HepG2 (cell line): ENCODE data around the gene RPA1. TPM values are rescaled to one million over a fixed set of nuclear protein-coding genes. Genes with fewer than 3 reads are reported as not detected.
A peak's percentile ranks its signal among the peaks of the same experiment; 100 is the strongest.

Experiments used
- ATAC-seq: fragments of 200-7000 bp; cut with Tn5 transposase; 3 replicates; pipeline ENCODE4 v1.9.1; 2020; ENCODE audit warnings: mild to moderate bottlenecking, moderate library complexity
- BruUV-seq: library from RNA; stranded (reverse); fragments of 400-500 nt; replicated peaks from 2 replicates; lab custom pipeline; 2021; lab: Mats Ljungman, UMichigan
- CTCF ChIA-PET: fragments of 300-600 bp; formaldehyde crosslinking; extraction: SDS; loops from one replicate; lab custom pipeline; 2021; ENCODE audit warnings: low total read pairs, inconsistent platforms, low intra/inter-chr PET ratio; lab: Yijun Ruan, JAX
- POLR2A ChIA-PET: fragments of 350-600 bp; sonication (Branson Sonifier 250); formaldehyde crosslinking; loops from one replicate; lab custom pipeline; 2020; ENCODE audit warnings: antibody characterized with exemption, inconsistent platforms; lab: Yijun Ruan, JAX
- DNase-seq: peaks from one replicate; pipeline ENCODE4 v3.0.0-alpha.2; 2015; ENCODE audit warnings: low spot score
- FAIRE-seq: peaks from 3 replicates; lab custom pipeline; 2011; peaks lifted over from hg19 to GRCh38; lab: Jason Lieb, UNC
- H2AFZ ChIP-seq: one replicate; pipeline ENCODE4 v1.6.1; 2011; ENCODE audit warnings: low read length, inconsistent platforms
- H3K27ac ChIP-seq: fragments of 300-600 bp; 3 replicates; pipeline ENCODE4 v1.8.0; 2011; ENCODE audit warnings: mixed run types, mild to moderate bottlenecking, mixed read lengths, low read length, inconsistent platforms; ENCODE audit not compliant: insufficient read depth; ENCODE audit errors: extremely low read length
- H3K27me3 ChIP-seq, 2 experiments: fragments of 200-600 bp in 1 of 2; 2 replicates in 1 of 2; 3 replicates in 1 of 2; pipeline versions ENCODE4 v1.6.0 to v1.8.0; 2011; ENCODE audit warnings: low read length in 2 of 2, mild to moderate bottlenecking in 2 of 2, moderate library complexity in 2 of 2, inconsistent platforms in 1 of 2; ENCODE audit not compliant: insufficient read depth in 2 of 2, control insufficient read depth in 1 of 2
- H3K36me3 ChIP-seq, 2 experiments: fragments of 200-600 bp in 1 of 2; replicated peaks in 1 of 2; 2 replicates in 1 of 2; 3 replicates in 1 of 2; pipeline versions ENCODE4 v1.5.1 to v1.8.0; 2011; ENCODE audit warnings: low read length in 2 of 2, inconsistent platforms in 1 of 2; ENCODE audit not compliant: insufficient read depth in 2 of 2, control insufficient read depth in 1 of 2
- H3K4me1 ChIP-seq: 2 replicates; pipeline ENCODE4 v1.5.1; 2012; ENCODE audit warnings: low read length, inconsistent platforms; ENCODE audit not compliant: insufficient read depth
- H3K4me2 ChIP-seq: 2 replicates; pipeline ENCODE4 v1.6.0; 2011; ENCODE audit warnings: low read depth, low read length, inconsistent platforms
- H3K4me3 ChIP-seq, 3 experiments: fragments of 200-600 bp in 1 of 3; sonication (generic), shearing (Covaris generic) in 1 of 3; replicated peaks in 1 of 3; 2 replicates each; pipeline ENCODE4 v1.5.1; 2011 to 2016; ENCODE audit warnings: low read length in 3 of 3, inconsistent platforms in 2 of 3, low read depth in 2 of 3, mild to moderate bottlenecking in 2 of 3, control low read depth in 1 of 3, mixed read lengths in 1 of 3; ENCODE audit not compliant: insufficient read depth in 1 of 3
- H3K79me2 ChIP-seq: one replicate; pipeline ENCODE4 v1.6.1; 2011; ENCODE audit warnings: low read length, inconsistent platforms; ENCODE audit not compliant: insufficient read depth
- H3K9ac ChIP-seq: 2 replicates; pipeline ENCODE4 v1.6.0; 2011; ENCODE audit warnings: mild to moderate bottlenecking, low read depth, low read length, inconsistent platforms; ENCODE audit not compliant: insufficient read depth
- H3K9me3 ChIP-seq: 2 replicates; pipeline ENCODE4 v1.5.1; 2012; ENCODE audit warnings: mild to moderate bottlenecking, low read length
- H4K20me1 ChIP-seq: 2 replicates; pipeline ENCODE4 v1.6.0; 2011; ENCODE audit warnings: inconsistent platforms, mild to moderate bottlenecking, low read length, moderate library complexity; ENCODE audit not compliant: insufficient read depth
- HMG20A ChIP-seq: IDR thresholded peaks from 2 replicates; pipeline ENCODE4 v1.6.1; 2016; ENCODE audit warnings: borderline replicate concordance
- HNF4A ChIP-seq: sonication (generic); formaldehyde crosslinking; IDR thresholded peaks from 2 replicates; pipeline ENCODE4 v1.4.0; 2020; ENCODE audit warnings: missing genetic modification reagents
- NR2C2 ChIP-seq: sonication (generic); formaldehyde crosslinking; IDR thresholded peaks from 2 replicates; pipeline ENCODE4 v1.4.0; 2020; ENCODE audit warnings: missing genetic modification reagents, mild to moderate bottlenecking, moderate library complexity, borderline replicate concordance
- RXRA ChIP-seq: sonication (generic); formaldehyde crosslinking; IDR thresholded peaks from 2 replicates; pipeline ENCODE4 v1.5.1; 2020; ENCODE audit warnings: missing genetic modification reagents
- SALL1 ChIP-seq: sonication (generic); formaldehyde crosslinking; IDR thresholded peaks from 2 replicates; pipeline ENCODE4 v1.8.0; 2022; ENCODE audit warnings: mild to moderate bottlenecking, missing genetic modification reagents
- ZBTB38 ChIP-seq: sonication (generic); formaldehyde crosslinking; IDR thresholded peaks from 2 replicates; pipeline ENCODE4 v1.5.1; 2020; ENCODE audit warnings: mild to moderate bottlenecking, missing genetic modification reagents
- ZSCAN25 ChIP-seq: sonication (generic); formaldehyde crosslinking; IDR thresholded peaks from 2 replicates; pipeline ENCODE4 v1.8.0; 2022; ENCODE audit warnings: mild to moderate bottlenecking, missing genetic modification reagents
- WGBS: methylation state at CpG from one replicate; pipeline ENCODE4 v1.1.6; 2017; ENCODE audit warnings: low lambda C conversion rate; 5-methylcytosine and 5-hydroxymethylcytosine counted together
- in situ Hi-C: cut with HindIII; loops from 2 replicates; pipeline ENCODE4 v1.10.0; 2017; ENCODE audit warnings: low pct_unique_long_range_greater_than_20kb; ENCODE audit not compliant: extremely low pct_ligation_motif_present
- intact Hi-C: fragments of 100-400 bp; cut with micrococcal nuclease; formaldehyde crosslinking; loops from one replicate; pipeline ENCODE4 v1.10.0; 2022; ENCODE audit not compliant: unreplicated experiment
- polyA plus RNA-seq, 8 experiments: library from polyadenylated mRNA; depleted of rRNA in 3 of 8; stranded (reverse) in 7 of 8; unstranded in 1 of 8; fragments of >200 nt; fragmentation: Illumina TruSeq in 4 of 8; extraction: Trizol in 4 of 8; gene quantifications; 2 replicates each; pipeline versions ENCODE4 v1.2.1 to v1.2.3, GENCODE V29; 2011 to 2016; ENCODE audit warnings: low read depth in 4 of 8, missing spikeins in 1 of 8, mixed read lengths in 1 of 8; ENCODE audit not compliant: insufficient read depth in 1 of 8
- total RNA-seq, 5 experiments: library from RNA; depleted of rRNA; stranded (reverse); fragments of >200 nt; fragmentation: Illumina TruSeq; extraction: Trizol; gene quantifications; 2 replicates each; pipeline ENCODE4 v1.2.3, GENCODE V29; 2016; ENCODE audit warnings: low read depth in 1 of 5
- TF ChIP-seq, protein P1 (sequence below): IDR thresholded peaks from 2 replicates; pipeline ENCODE4 v1.6.1; 2016; ENCODE audit warnings: control low read depth

The RPA1 gene
- total and polyA plus RNA-seq, 2 of the 13 experiments (the other 11 are each of a cell fraction or from before 2014, with no cell fraction given) = 13.9 to 37.6 TPM

DNA sequence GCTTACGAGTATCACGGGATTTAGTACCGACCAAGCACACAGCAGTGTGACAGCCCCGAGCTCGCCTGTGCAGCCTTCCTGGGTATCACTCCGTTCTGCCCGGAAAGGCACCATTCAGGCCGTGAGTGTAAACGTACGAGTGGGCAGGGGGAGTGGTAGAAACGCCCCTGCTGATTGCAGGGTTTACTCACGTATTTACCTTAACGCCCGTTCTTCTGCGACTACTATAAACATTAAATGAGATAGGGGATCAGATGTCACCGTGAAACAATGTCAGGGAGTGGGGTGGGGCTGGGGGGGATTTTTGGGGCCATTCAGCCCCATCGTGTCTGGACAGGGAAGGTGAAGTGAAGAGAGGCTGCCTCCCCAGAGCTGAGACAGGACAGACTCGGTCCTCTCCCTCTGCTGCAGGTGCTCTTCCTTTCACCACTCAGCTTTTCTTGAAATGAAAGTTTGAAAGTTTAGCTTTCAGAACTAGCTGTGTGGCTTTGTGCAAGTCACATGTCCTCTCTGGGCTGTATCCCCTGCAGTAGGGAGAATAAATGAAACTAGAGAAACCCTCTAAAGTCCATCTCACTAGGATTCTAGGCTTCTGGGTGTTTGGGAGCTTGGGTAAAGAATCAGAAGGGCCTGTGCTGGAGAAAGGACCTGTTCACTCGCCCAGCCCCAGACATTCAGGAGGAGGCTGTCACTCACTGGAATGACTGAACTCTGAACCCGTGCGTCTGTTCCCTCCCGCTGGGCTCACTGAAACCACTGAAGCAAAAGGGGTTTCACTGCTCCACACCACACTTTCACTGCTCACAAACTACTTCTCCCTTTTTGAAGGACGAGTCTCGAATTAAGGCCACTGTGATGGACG, 66.7 kb downstream of the RPA1 start:
- H3K27me3 ChIP-seq = no peaks in the 10 kb centered on the region
- ATAC-seq = peak; percentile 84
- 76% methylated on average over 23 of the region's 25 CpGs for WGBS
- ChIA-PET CTCF (no interaction called here), POLR2A (no interaction called here)
- in situ Hi-C loops (no loop called here), intact Hi-C loops (no loop called here)
- peaks cover 17% of the 10 kb centered on the region for H3K4me1 ChIP-seq
- no peak overlapping the region for H3K9ac ChIP-seq
- no TSS peak for BruUV-seq
- H3K79me2 ChIP-seq = no peaks in the 10 kb centered on the region
- FAIRE-seq = peak; percentile 67
- peak; percentile 10 for DNase-seq
- peak; percentile 47; the same call in 1 of the 2 replicates for TF ChIP-seq NR2C2 (CRISPR knock-in tag)
- no peak for TF ChIP-seq HMG20A (CRISPR knock-in tag)
- TF ChIP-seq, protein P1, sequence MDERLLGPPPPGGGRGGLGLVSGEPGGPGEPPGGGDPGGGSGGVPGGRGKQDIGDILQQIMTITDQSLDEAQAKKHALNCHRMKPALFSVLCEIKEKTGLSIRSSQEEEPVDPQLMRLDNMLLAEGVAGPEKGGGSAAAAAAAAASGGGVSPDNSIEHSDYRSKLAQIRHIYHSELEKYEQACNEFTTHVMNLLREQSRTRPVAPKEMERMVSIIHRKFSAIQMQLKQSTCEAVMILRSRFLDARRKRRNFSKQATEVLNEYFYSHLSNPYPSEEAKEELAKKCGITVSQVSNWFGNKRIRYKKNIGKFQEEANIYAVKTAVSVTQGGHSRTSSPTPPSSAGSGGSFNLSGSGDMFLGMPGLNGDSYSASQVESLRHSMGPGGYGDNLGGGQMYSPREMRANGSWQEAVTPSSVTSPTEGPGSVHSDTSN = peak; percentile 69
- no peak for TF ChIP-seq ZSCAN25 (CRISPR knock-in tag)
- TF ChIP-seq RXRA (CRISPR knock-in tag) = 0 out of 2 replicates have a peak, but pooled peaks have one; percentile 13
- peak; percentile 24; the same call in 1 of the 2 replicates for TF ChIP-seq HNF4A (CRISPR knock-in tag)
- TF ChIP-seq SALL1 (CRISPR knock-in tag) = 0 out of 2 replicates have a peak, but pooled peaks have one; percentile 20
- peak; percentile 54; the same call in 1 of the 2 replicates for TF ChIP-seq ZBTB38 (CRISPR knock-in tag)
- no peaks in the 10 kb centered on the region for H4K20me1 ChIP-seq
- no peak overlapping the region for H3K27ac ChIP-seq
- peaks cover 7 to 45% of the 10 kb centered on the region in 2 experiments for H3K36me3 ChIP-seq
- H3K4me3 ChIP-seq = no peak overlapping the region
- no peak overlapping the region; the same call in 1 of the 2 replicates for H3K4me2 ChIP-seq
- H3K9me3 ChIP-seq = no peaks in the 10 kb centered on the region
- H2AFZ ChIP-seq = no peak overlapping the region
